WTC11 (cell line): Measurements from ENCODE around the gene ANKRD9. TPM values are rescaled to one million over a fixed set of nuclear protein-coding genes. Genes with fewer than 3 reads are reported as not detected.

Source experiments
- ATAC-seq: fragments of 200-7000 bp; cut with Tn5 transposase; 2 replicates; pipeline ENCODE4 v1.10.0; 2021; ENCODE audit warnings: mild to moderate bottlenecking, moderate library complexity
- CTCF ChIA-PET: fragments of 300-600 bp; sonication (Branson Sonifier 250); formaldehyde crosslinking; loops from one replicate; lab custom pipeline; 2021; ENCODE audit warnings: antibody characterized with exemption; lab: Charles Lee
- POLR2A ChIA-PET: fragments of 350-600 bp; sonication (Branson Sonifier 250); formaldehyde crosslinking; loops from one replicate; lab custom pipeline; 2021; ENCODE audit warnings: antibody characterized with exemption; lab: Charles Lee
- DNase-seq: peaks from one replicate; pipeline ENCODE4 v3.0.0; 2021; ENCODE audit warnings: low spot score
- H3K27ac Mint-ChIP-seq: 2 replicates; pipeline ENCODE4 v1.8.0; 2021; ENCODE audit warnings: mixed read lengths
- H3K27me3 Mint-ChIP-seq: 2 replicates; pipeline ENCODE4 v1.8.0; 2021; ENCODE audit warnings: low read depth, mild to moderate bottlenecking, moderate library complexity, mixed read lengths
- H3K36me3 Mint-ChIP-seq: 2 replicates; pipeline ENCODE4 v1.8.0; 2021; ENCODE audit warnings: mixed read lengths
- H3K4me1 Mint-ChIP-seq: 2 replicates; pipeline ENCODE4 v1.8.0; 2022; ENCODE audit warnings: mixed read lengths
- H3K4me3 Mint-ChIP-seq: 2 replicates; pipeline ENCODE4 v1.8.0; 2021; ENCODE audit warnings: mild to moderate bottlenecking, moderate library complexity, mixed read lengths
- H3K9me3 Mint-ChIP-seq: 2 replicates; pipeline ENCODE4 v1.8.0; 2021; ENCODE audit warnings: mixed read lengths
- FOXJ3 ChIP-seq: sonication (generic); formaldehyde crosslinking; IDR thresholded peaks from 2 replicates; pipeline ENCODE4 v1.9.0; 2021; ENCODE audit warnings: missing genetic modification reagents, mild to moderate bottlenecking, borderline replicate concordance
- GRHL2 ChIP-seq: fragments of 250-450 bp; sonication (Bioruptor Pico); IDR thresholded peaks from 2 replicates; pipeline ENCODE4 v1.8.0; 2022; ENCODE audit warnings: mild to moderate bottlenecking, moderate library complexity; ENCODE audit not compliant: insufficient replicate concordance, severe bottlenecking
- HMGA2 ChIP-seq: fragments of 250-450 bp; sonication (Bioruptor Pico); IDR thresholded peaks from 2 replicates; pipeline ENCODE4 v1.4.0; 2021; ENCODE audit warnings: mild to moderate bottlenecking, moderate library complexity
- JUN ChIP-seq: sonication (generic); formaldehyde crosslinking; IDR thresholded peaks from 2 replicates; pipeline ENCODE4 v1.8.0; 2023; ENCODE audit warnings: mild to moderate bottlenecking, missing genetic modification reagents
- NFE2L1 ChIP-seq: sonication (generic); formaldehyde crosslinking; IDR thresholded peaks from 2 replicates; pipeline ENCODE4 v1.8.1; 2023; ENCODE audit warnings: missing genetic modification reagents
- NR2C2 ChIP-seq: sonication (generic); formaldehyde crosslinking; IDR thresholded peaks from 2 replicates; pipeline ENCODE4 v1.8.0; 2022; ENCODE audit warnings: mild to moderate bottlenecking, missing genetic modification reagents
- RELA ChIP-seq: sonication (generic); formaldehyde crosslinking; IDR thresholded peaks from 2 replicates; pipeline ENCODE4 v1.8.1; 2022; ENCODE audit warnings: missing genetic modification reagents, mild to moderate bottlenecking, borderline replicate concordance
- RORB ChIP-seq: fragments of 250-450 bp; sonication (Bioruptor Pico); IDR thresholded peaks from 2 replicates; pipeline ENCODE4 v1.9.0; 2021; ENCODE audit warnings: mild to moderate bottlenecking
- SMAD3 ChIP-seq: sonication (generic); formaldehyde crosslinking; IDR thresholded peaks from 2 replicates; pipeline ENCODE4 v1.8.0; 2022; ENCODE audit warnings: missing genetic modification reagents, mild to moderate bottlenecking, borderline replicate concordance
- SMAD4 ChIP-seq: sonication (generic); formaldehyde crosslinking; IDR thresholded peaks from 2 replicates; pipeline ENCODE4 v1.8.0; 2022; ENCODE audit warnings: mild to moderate bottlenecking, missing genetic modification reagents
- ZNF232 ChIP-seq: sonication (generic); formaldehyde crosslinking; IDR thresholded peaks from 2 replicates; pipeline ENCODE4 v1.8.0; 2022; ENCODE audit warnings: mild to moderate bottlenecking, missing genetic modification reagents
- ZNF263 ChIP-seq: sonication (generic); formaldehyde crosslinking; IDR thresholded peaks from 2 replicates; pipeline ENCODE4 v1.8.1; 2022; ENCODE audit warnings: low read depth, mild to moderate bottlenecking, moderate library complexity, missing genetic modification reagents
- ZNF317 ChIP-seq: sonication (generic); formaldehyde crosslinking; IDR thresholded peaks from 2 replicates; pipeline ENCODE4 v1.8.1; 2023; ENCODE audit warnings: low read depth, mild to moderate bottlenecking, moderate library complexity, missing genetic modification reagents, borderline replicate concordance
- total RNA-seq: library from RNA; stranded (reverse); gene quantifications from 3 replicates; pipeline ENCODE4 v1.2.3, GENCODE V29; 2021
- TF ChIP-seq, protein P1 (sequence below): fragments of 250-450 bp; sonication (Bioruptor Pico); conservative IDR thresholded peaks from 2 replicates; pipeline ENCODE4 v1.9.0; 2021; ENCODE audit warnings: mild to moderate bottlenecking
- TF ChIP-seq, protein P2 (sequence below): sonication (generic); formaldehyde crosslinking; IDR thresholded peaks from 2 replicates; pipeline ENCODE4 v1.8.0; 2022; ENCODE audit warnings: missing genetic modification reagents
- TF ChIP-seq, protein P3 (sequence below): sonication (generic); formaldehyde crosslinking; IDR thresholded peaks from 2 replicates; pipeline ENCODE4 v1.8.1; 2023; ENCODE audit warnings: mild to moderate bottlenecking, missing genetic modification reagents
- TF ChIP-seq, protein P4 (sequence below): sonication (generic); formaldehyde crosslinking; IDR thresholded peaks from 2 replicates; pipeline ENCODE4 v1.8.0; 2022; ENCODE audit warnings: mild to moderate bottlenecking, missing genetic modification reagents

The ANKRD9 gene
- total RNA-seq, 1 experiment from 2014 or later = 63.8 TPM

DNA sequence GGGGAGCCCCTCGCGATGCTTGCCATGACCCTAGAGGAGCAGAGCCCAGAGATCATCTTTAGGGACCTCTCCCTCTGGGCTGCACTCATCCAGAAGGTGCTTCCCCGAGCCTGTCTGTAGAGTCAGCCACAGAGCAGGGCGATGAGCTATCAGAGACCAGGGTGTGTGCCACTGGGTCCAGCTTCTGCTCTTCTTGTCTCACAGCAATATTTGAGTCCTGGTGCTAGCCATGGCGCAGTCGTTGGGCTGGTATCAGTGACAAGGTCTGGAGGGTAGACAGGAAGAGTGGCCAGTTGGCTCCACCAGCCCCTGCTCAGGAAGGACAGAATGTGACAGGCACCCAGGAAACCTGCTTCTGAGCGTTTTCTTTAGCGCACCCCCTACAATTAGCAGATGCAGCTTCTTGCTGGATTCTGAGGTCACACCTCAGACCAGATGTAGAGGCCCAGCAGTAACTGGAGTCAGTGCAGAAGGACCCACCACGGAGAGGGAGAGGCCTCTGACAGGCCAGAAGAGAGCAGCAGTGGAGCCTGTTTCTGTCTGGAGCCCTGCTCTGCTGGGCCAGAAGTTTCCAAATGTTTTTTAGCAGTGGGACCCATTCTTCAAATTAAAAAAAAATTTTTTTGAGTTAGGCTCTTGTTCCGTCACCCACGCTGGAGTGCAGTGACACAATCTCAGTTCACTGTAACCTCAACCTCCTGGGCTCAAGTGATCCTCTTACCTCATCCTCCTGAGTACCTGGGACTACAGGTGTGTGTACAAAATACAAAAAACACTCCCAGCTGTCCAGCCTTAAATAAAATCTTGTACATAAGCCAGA lies 23.7 kb downstream of the ANKRD9 start (continued):
- TF ChIP-seq, protein P1, sequence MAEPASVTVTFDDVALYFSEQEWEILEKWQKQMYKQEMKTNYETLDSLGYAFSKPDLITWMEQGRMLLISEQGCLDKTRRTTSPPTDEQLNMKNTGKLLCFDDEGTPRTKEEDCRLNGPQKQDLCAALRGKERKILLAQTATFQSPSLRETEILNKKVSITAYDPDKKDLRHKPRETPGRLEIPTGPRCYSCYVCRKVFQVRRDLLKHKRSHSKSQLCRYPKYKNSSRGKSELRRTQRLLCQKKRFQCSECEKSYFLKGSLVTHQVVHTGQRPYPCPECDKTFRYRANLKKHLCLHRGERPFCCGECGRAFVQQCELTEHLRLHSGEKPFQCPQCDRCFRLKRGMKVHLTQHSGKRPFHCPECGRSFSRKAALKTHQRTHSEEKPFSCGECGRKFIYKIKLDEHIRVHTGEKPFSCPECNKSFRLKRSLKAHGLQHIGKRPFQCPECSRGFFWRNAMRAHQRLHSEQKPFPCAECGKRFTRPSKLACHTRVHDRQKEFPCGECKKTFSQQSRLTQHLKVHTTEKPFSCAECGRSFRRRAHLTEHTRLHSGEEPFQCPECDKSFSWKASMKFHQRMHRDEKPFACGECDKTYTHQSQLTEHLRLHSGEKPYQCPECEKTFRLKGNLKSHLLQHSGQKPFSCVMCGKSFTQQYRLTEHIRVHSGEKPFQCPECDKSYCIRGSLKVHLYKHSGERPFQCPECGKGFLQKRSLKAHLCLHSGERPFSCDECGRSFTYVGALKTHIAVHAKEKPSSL (CRISPR knock-in tag) = no peak
- TF ChIP-seq, protein P2, sequence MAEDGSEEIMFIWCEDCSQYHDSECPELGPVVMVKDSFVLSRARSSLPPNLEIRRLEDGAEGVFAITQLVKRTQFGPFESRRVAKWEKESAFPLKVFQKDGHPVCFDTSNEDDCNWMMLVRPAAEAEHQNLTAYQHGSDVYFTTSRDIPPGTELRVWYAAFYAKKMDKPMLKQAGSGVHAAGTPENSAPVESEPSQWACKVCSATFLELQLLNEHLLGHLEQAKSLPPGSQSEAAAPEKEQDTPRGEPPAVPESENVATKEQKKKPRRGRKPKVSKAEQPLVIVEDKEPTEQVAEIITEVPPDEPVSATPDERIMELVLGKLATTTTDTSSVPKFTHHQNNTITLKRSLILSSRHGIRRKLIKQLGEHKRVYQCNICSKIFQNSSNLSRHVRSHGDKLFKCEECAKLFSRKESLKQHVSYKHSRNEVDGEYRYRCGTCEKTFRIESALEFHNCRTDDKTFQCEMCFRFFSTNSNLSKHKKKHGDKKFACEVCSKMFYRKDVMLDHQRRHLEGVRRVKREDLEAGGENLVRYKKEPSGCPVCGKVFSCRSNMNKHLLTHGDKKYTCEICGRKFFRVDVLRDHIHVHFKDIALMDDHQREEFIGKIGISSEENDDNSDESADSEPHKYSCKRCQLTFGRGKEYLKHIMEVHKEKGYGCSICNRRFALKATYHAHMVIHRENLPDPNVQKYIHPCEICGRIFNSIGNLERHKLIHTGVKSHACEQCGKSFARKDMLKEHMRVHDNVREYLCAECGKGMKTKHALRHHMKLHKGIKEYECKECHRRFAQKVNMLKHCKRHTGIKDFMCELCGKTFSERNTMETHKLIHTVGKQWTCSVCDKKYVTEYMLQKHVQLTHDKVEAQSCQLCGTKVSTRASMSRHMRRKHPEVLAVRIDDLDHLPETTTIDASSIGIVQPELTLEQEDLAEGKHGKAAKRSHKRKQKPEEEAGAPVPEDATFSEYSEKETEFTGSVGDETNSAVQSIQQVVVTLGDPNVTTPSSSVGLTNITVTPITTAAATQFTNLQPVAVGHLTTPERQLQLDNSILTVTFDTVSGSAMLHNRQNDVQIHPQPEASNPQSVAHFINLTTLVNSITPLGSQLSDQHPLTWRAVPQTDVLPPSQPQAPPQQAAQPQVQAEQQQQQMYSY (CRISPR knock-in tag) = no peak
- no peak for TF ChIP-seq RORB (CRISPR knock-in tag)

DNA sequence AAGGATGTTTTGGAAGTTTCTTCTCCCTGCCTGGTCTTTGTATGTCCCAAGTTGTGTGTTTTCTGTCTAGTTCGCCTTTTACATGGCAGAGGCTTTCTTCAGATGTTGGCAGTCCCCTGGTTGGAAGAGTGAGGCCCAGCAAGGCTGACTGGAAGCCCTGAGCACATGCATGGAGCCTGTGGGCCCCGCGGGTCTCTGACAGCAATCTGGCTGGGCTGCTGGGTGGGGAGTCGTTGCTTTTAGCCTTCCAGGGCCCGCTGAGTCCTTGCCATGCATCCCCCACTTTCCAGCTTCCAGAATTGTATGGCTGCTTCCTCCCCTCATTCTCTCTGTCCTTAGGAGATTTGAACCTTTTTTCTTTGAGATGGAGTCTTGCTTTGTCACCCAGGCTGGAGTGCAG lies 25.3 kb downstream of the ANKRD9 start:
- Mint-ChIP-seq H3K4me3 (no peak overlapping the region), H3K27me3 (no peaks in the 10 kb centered on the region), H3K27ac (peak overlapping the region; percentile 59; the same call in 1 of the 2 replicates), H3K4me1 (no peaks in the 10 kb centered on the region), H3K36me3 (peaks cover 5% of the 10 kb centered on the region), H3K9me3 (peaks cover 8% of the 10 kb centered on the region; the same call in 1 of the 2 replicates)
- DNase-seq (no peak), ATAC-seq (no peak)
- TF ChIP-seq ZNF263 = no peak
- TF ChIP-seq NFE2L1 (CRISPR knock-in tag) = no peak
- no peak for TF ChIP-seq SMAD4 (CRISPR knock-in tag)
- no peak for TF ChIP-seq SMAD3 (CRISPR knock-in tag)
- TF ChIP-seq ZNF317 (CRISPR knock-in tag) = no peak
- TF ChIP-seq, protein P3, sequence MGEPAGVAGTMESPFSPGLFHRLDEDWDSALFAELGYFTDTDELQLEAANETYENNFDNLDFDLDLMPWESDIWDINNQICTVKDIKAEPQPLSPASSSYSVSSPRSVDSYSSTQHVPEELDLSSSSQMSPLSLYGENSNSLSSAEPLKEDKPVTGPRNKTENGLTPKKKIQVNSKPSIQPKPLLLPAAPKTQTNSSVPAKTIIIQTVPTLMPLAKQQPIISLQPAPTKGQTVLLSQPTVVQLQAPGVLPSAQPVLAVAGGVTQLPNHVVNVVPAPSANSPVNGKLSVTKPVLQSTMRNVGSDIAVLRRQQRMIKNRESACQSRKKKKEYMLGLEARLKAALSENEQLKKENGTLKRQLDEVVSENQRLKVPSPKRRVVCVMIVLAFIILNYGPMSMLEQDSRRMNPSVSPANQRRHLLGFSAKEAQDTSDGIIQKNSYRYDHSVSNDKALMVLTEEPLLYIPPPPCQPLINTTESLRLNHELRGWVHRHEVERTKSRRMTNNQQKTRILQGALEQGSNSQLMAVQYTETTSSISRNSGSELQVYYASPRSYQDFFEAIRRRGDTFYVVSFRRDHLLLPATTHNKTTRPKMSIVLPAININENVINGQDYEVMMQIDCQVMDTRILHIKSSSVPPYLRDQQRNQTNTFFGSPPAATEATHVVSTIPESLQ = no peak
- CTCF ChIA-PET = interaction anchor here (0.9 to 1.8 kb wide), 2 partner anchors 14 to 46 kb away, joined by 3 to 7 read pairs; no protein-coding TSS in a partner anchor
- POLR2A ChIA-PET = no interaction called here

DNA sequence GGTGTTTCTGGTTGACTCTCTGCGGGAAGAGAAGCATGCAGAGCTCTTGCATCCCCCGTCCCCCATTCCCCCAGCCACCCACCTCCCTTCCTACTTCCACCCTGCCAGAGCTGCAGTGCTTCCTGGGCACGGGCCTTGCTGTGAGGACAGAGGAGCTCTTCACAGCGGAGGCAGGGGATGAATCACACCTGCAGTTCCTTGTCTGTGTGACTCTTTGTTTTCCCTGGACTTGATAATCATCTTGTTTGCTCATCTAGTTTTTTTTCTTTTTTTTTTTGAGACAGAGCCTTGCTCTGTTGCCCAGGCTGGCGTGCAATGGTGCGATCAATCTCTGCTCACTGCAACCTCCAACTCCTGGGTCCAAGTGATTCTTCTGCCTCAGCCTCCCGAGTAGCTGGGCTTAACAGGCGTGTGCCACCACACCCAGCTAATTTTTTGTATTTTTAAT lies 27.8 kb downstream of the ANKRD9 start:
- Mint-ChIP-seq H3K9me3 (peaks cover 8% of the 10 kb centered on the region; the same call in 1 of the 2 replicates), H3K4me3 (no peak overlapping the region), H3K36me3 (peaks cover 5% of the 10 kb centered on the region), H3K27ac (no peak overlapping the region), H3K27me3 (no peaks in the 10 kb centered on the region), H3K4me1 (no peaks in the 10 kb centered on the region)
- DNase-seq (no peak), ATAC-seq (no peak)
- POLR2A ChIA-PET = no interaction called here
- CTCF ChIA-PET = interaction anchor here (1.2 to 1.3 kb wide), 2 partner anchors 17 to 43 kb away, joined by 4 to 7 read pairs; no protein-coding TSS in a partner anchor
- TF ChIP-seq, protein P4, sequence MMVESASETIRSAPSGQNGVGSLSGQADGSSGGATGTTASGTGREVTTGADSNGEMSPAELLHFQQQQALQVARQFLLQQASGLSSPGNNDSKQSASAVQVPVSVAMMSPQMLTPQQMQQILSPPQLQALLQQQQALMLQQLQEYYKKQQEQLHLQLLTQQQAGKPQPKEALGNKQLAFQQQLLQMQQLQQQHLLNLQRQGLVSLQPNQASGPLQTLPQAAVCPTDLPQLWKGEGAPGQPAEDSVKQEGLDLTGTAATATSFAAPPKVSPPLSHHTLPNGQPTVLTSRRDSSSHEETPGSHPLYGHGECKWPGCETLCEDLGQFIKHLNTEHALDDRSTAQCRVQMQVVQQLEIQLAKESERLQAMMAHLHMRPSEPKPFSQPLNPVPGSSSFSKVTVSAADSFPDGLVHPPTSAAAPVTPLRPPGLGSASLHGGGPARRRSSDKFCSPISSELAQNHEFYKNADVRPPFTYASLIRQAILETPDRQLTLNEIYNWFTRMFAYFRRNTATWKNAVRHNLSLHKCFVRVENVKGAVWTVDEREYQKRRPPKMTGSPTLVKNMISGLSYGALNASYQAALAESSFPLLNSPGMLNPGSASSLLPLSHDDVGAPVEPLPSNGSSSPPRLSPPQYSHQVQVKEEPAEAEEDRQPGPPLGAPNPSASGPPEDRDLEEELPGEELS = no peak
- no peak for TF ChIP-seq HMGA2
- TF ChIP-seq FOXJ3 = no peak
- TF ChIP-seq ZNF232 (CRISPR knock-in tag) = no peak
- TF ChIP-seq, protein P2 (CRISPR knock-in tag) = no peak
- TF ChIP-seq NR2C2 (CRISPR knock-in tag) = no peak
- TF ChIP-seq JUN (CRISPR knock-in tag) = no peak
- TF ChIP-seq RELA (CRISPR knock-in tag) = no peak
- no peak for TF ChIP-seq GRHL2 (CRISPR knock-in tag)
- TF ChIP-seq ZNF317 (CRISPR knock-in tag) = no peak
